ENCODE results near the gene SP140.

GRCh38 chr2:230225486-230225885 lies at the start of gene SP140:
- TF ChIP-seq GMEB1 (CRISPR knock-in tag; IDR thresholded peaks at IDR 0.05; ENCODE audit: borderline replicate concordance) (no peak), POLR2A (IDR thresholded peaks at IDR 0.05; ENCODE audit: insufficient read depth in 1 of 2, low read depth in 2 of 2, low read length in 2 of 2) (no peak), ESRRA (CRISPR knock-in tag; IDR thresholded peaks at IDR 0.05; ENCODE audit: low read depth) (no peak), ZNF609 (CRISPR knock-in tag; IDR thresholded peaks at IDR 0.05; ENCODE audit: borderline replicate concordance) (no peak), ZBTB33 (CRISPR knock-in tag; IDR thresholded peaks at IDR 0.05) (no peak), CTCF (CRISPR knock-in tag; IDR thresholded peaks at IDR 0.05) (no peak), POGK (CRISPR knock-in tag; conservative IDR thresholded peaks at IDR 0.05) (no peak), REST (IDR thresholded peaks at IDR 0.05; ENCODE audit: borderline replicate concordance in 1 of 2, low read depth in 1 of 2, low read length in 2 of 2) (no peak), NR2C2 (CRISPR knock-in tag; IDR thresholded peaks at IDR 0.05; ENCODE audit: borderline replicate concordance) (no peak), FOXJ3 (CRISPR knock-in tag; IDR thresholded peaks at IDR 0.05; ENCODE audit: borderline replicate concordance) (no peak), USF2 (IDR thresholded peaks at IDR 0.05; ENCODE audit: low read depth, low read length) (no peak), USF2 (CRISPR knock-in tag; IDR thresholded peaks at IDR 0.05; ENCODE audit: borderline replicate concordance) (no peak)
